CD4-positive, alpha-beta T cell (primary cell): ENCODE measurements around the gene DBH. TPM values are rescaled to one million over a fixed set of nuclear protein-coding genes. Genes with fewer than 3 reads are reported as not detected.

Source experiments
- ATAC-seq: fragments of 200-7000 bp; cut with Tn5 transposase; one replicate; pipeline ENCODE4 v1.10.0; 2022; ENCODE audit warnings: mild to moderate bottlenecking; ENCODE audit not compliant: poor library complexity
- CTCF ChIA-PET: fragments of 350-600 bp; sonication (Branson Sonifier 250); formaldehyde crosslinking; loops from one replicate; lab custom pipeline; 2021; ENCODE audit warnings: antibody characterized with exemption, inconsistent platforms; lab: Charles Lee
- POLR2A ChIA-PET: fragments of 350-600 bp; sonication (Branson Sonifier 250); formaldehyde crosslinking; loops from one replicate; lab custom pipeline; 2021; ENCODE audit warnings: antibody characterized with exemption, inconsistent platforms; lab: Charles Lee
- DNase-seq, 14 experiments: peaks; one replicate each; pipeline ENCODE4 v3.0.0-alpha.2; 2013 to 2020; ENCODE audit warnings: mixed read lengths in 2 of 14
- H3K27ac ChIP-seq, 2 donors: one replicate each; pipeline versions ENCODE4 v1.5.1 to v1.7.0; 2013; ENCODE audit warnings: low read length in 2 of 2, low read depth in 1 of 2, mild to moderate bottlenecking in 1 of 2
- H3K27me3 ChIP-seq, 2 experiments: 1 replicate in 1 of 2; 2 replicates in 1 of 2; pipeline versions ENCODE4 v1.6.1 to v1.7.0; 2013; ENCODE audit warnings: low read length in 2 of 2, control low read depth in 1 of 2, mild to moderate bottlenecking in 1 of 2, moderate library complexity in 1 of 2; ENCODE audit not compliant: insufficient read depth in 2 of 2, control insufficient read depth in 1 of 2
- H3K36me3 ChIP-seq: one replicate; pipeline ENCODE4 v1.6.1; 2013; ENCODE audit warnings: low read length, control low read depth; ENCODE audit not compliant: insufficient read depth
- H3K4me1 ChIP-seq: one replicate; pipeline ENCODE4 v1.6.1; 2013; ENCODE audit warnings: low read length, control low read depth; ENCODE audit not compliant: insufficient read depth
- H3K4me3 ChIP-seq: one replicate; pipeline ENCODE4 v1.5.1; 2013; ENCODE audit warnings: mild to moderate bottlenecking, low read length, moderate library complexity
- H3K9me3 ChIP-seq, 2 experiments: 1 replicate in 1 of 2; 2 replicates in 1 of 2; pipeline versions ENCODE4 v1.6.1 to v1.7.0; 2013; ENCODE audit warnings: low read length in 2 of 2, mild to moderate bottlenecking in 2 of 2, control low read depth in 1 of 2, moderate library complexity in 1 of 2; ENCODE audit not compliant: control insufficient read depth in 1 of 2, insufficient read depth in 1 of 2
- H3K27ac Mint-ChIP-seq: one replicate; pipeline ENCODE4 v1.8.0; 2020; ENCODE audit warnings: mixed read lengths
- H3K27me3 Mint-ChIP-seq: one replicate; pipeline ENCODE4 v1.8.0; 2021; ENCODE audit warnings: mixed read lengths
- H3K36me3 Mint-ChIP-seq: one replicate; pipeline ENCODE4 v1.8.0; 2021; ENCODE audit warnings: low read depth, mixed read lengths
- H3K4me1 Mint-ChIP-seq: one replicate; pipeline ENCODE4 v1.8.0; 2021; ENCODE audit warnings: low read depth, mixed read lengths
- H3K4me3 Mint-ChIP-seq: one replicate; pipeline ENCODE4 v1.8.0; 2020; ENCODE audit warnings: mild to moderate bottlenecking, mixed read lengths
- H3K9me3 Mint-ChIP-seq: one replicate; pipeline ENCODE4 v1.8.0; 2020; ENCODE audit warnings: mixed read lengths
- CTCF ChIP-seq: fragments of 200-600 bp; IDR thresholded peaks from one replicate; pipeline ENCODE4 v1.8.0; 2022; ENCODE audit warnings: antibody characterized with exemption, mild to moderate bottlenecking
- intact Hi-C, 2 experiments: fragments of 100-400 bp; cut with DNase I in 1 of 2; cut with micrococcal nuclease in 1 of 2; formaldehyde crosslinking; loops; one replicate each; pipeline versions ENCODE4 v1.15.1 to v1.9.0; 2023 to 2025; cut with DNase I, micrococcal nuclease
- total RNA-seq, 174 experiments: library from RNA in 2 of 174; stranded (reverse) in 2 of 174; gene quantifications; one replicate each; pipeline ENCODE4 v1.2.3 and lab custom pipeline; 2021 to 2026

The DBH gene
- total RNA-seq, 2 experiments from 2014 or later: 1.7 to 1.8 TPM

GRCh38 chr9:133632806-133633680 lies 3.1 kb upstream of the DBH start:
- Histone ChIP-seq H3K9me3 (no peaks in the 10 kb centered on the region), H3K36me3 (no peaks in the 10 kb centered on the region), H3K27ac (no peak overlapping the region), H3K4me3 (no peak overlapping the region), H3K4me1 (no peaks in the 10 kb centered on the region), H3K27me3 (no peaks in the 10 kb centered on the region)
- Mint-ChIP-seq H3K4me3 (no peak overlapping the region), H3K27ac (no peak overlapping the region), H3K4me1 (no peaks in the 10 kb centered on the region), H3K9me3 (no peaks in the 10 kb centered on the region), H3K36me3 (no peaks in the 10 kb centered on the region), H3K27me3 (no peaks in the 10 kb centered on the region)
- POLR2A ChIA-PET: no interaction called here
- TF ChIP-seq CTCF: no peak
- CTCF ChIA-PET: no interaction called here
- ATAC-seq (no peak), DNase-seq (no peak)
- intact Hi-C loops: no loop called here

- no peaks in the 10 kb centered on the region for H3K4me1 Mint-ChIP-seq
- no peaks in the 10 kb centered on the region for H3K27me3 Mint-ChIP-seq
- no peak for ATAC-seq
- no peak for DNase-seq
- intact Hi-C loops: no loop called here
- H3K9me3 ChIP-seq: no peaks in the 10 kb centered on the region
- no peaks in the 10 kb centered on the region for H3K36me3 Mint-ChIP-seq
- no peaks in the 10 kb centered on the region for H3K36me3 ChIP-seq
- no peaks in the 10 kb centered on the region for H3K27me3 ChIP-seq
- no peak overlapping the region for H3K4me3 Mint-ChIP-seq
- H3K27ac ChIP-seq: no peak overlapping the region
- ChIA-PET POLR2A (no interaction called here), CTCF (no interaction called here)
- H3K4me3 ChIP-seq: no peak overlapping the region
- H3K4me1 ChIP-seq: no peaks in the 10 kb centered on the region
- no peak for TF ChIP-seq CTCF
- H3K9me3 Mint-ChIP-seq: no peaks in the 10 kb centered on the region
- H3K27ac Mint-ChIP-seq: no peak overlapping the region
Measured at GRCh38 chr9:133633681-133634080, 2.5 kb upstream of the DBH start.

- intact Hi-C loops: no loop called here
- Mint-ChIP-seq H3K4me3 (no peak overlapping the region), H3K4me1 (no peaks in the 10 kb centered on the region), H3K36me3 (no peaks in the 10 kb centered on the region), H3K27me3 (no peaks in the 10 kb centered on the region), H3K9me3 (no peaks in the 10 kb centered on the region), H3K27ac (no peak overlapping the region)
- Histone ChIP-seq H3K36me3 (no peaks in the 10 kb centered on the region), H3K4me1 (no peaks in the 10 kb centered on the region), H3K9me3 (no peaks in the 10 kb centered on the region), H3K27me3 (no peaks in the 10 kb centered on the region), H3K27ac (no peak overlapping the region), H3K4me3 (no peak overlapping the region)
- ChIA-PET CTCF (no interaction called here), POLR2A (no interaction called here)
- ATAC-seq: no peak
- DNase-seq: no peak
- TF ChIP-seq CTCF: no peak
Measured at GRCh38 chr9:133634081-133634691, 2.0 kb upstream of the DBH start.
